MM.1S (cell line): ENCODE measurements around the gene PCCA.

Experiments
- CTCF ChIP-seq: fragments of 300-600 bp; sonication (generic); IDR thresholded peaks from 2 replicates; pipeline ENCODE4 v1.5.1; 2016; ENCODE audit warnings: antibody characterized with exemption, low read length, mixed read lengths
- EZH2 ChIP-seq: fragments of 300-600 bp; sonication (generic); optimal IDR thresholded peaks from 2 replicates; pipeline ENCODE3; 2017; ENCODE audit warnings: low read depth, mild to moderate bottlenecking, antibody characterized with exemption, low read length, mixed read lengths
- EZH2phosphoT487 ChIP-seq: fragments of 300-600 bp; sonication (generic); IDR thresholded peaks from 2 replicates; pipeline ENCODE4 v1.6.1; 2018; ENCODE audit warnings: antibody characterized with exemption, low read length

- TF ChIP-seq CTCF: no peak
- TF ChIP-seq EZH2phosphoT487: no peak
- TF ChIP-seq EZH2: no peak
Measured at GRCh38 chr13:100110269-100110668, 21.4 kb downstream of the PCCA start.
